Measurements from ENCODE around the gene AURKAIP1. TPM values are rescaled to one million over a fixed set of nuclear protein-coding genes. Genes with fewer than 3 reads are reported as not detected.
"Not testable (repeated sequence)": the region's sequence is repeated elsewhere in the genome, so short reads cannot be mapped to it uniquely, and the experiment has no call there.

Gene AURKAIP1
- total and polyA plus RNA-seq, 9 donors = 6.0 to 94.0 (median 73.2) TPM

DNA sequence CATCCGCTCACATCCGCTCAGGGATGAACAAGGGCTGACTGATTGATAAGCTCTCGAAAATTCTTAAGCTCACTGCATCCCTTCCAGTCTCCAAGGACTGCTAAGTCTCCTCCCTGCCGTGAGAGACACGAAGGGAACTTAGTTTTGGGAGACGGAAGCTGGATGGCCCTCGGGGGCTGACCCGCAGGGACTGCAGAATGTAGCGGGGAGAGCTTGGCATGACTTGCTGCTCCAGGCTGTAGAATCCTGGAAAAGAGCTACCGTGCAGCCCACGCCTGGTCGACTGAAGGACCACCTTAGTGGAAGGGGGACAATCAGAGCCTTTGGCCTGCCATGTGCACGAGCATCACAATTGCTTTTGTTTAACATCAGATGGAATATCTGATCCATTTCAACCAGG, 40.7 kb upstream of the AURKAIP1 start:
- H3K36me3 ChIP-seq = no peaks in the 10 kb centered on the region
- no peak for DNase-seq
- H3K4me3 ChIP-seq = no peak overlapping the region
- 76 to 79% (median 77%) methylated on average over 13 of the region's 13 CpGs for WGBS, 3 donors
- no peaks in the 10 kb centered on the region for H3K27me3 ChIP-seq
- H3K9me3 ChIP-seq = no peaks in the 10 kb centered on the region
- intact Hi-C loops (cut with DNase I) = no loop called here
- H3K4me1 ChIP-seq (ENCODE audit: insufficient read depth) = peaks cover 9% of the 10 kb centered on the region
- TF ChIP-seq, protein P1, sequence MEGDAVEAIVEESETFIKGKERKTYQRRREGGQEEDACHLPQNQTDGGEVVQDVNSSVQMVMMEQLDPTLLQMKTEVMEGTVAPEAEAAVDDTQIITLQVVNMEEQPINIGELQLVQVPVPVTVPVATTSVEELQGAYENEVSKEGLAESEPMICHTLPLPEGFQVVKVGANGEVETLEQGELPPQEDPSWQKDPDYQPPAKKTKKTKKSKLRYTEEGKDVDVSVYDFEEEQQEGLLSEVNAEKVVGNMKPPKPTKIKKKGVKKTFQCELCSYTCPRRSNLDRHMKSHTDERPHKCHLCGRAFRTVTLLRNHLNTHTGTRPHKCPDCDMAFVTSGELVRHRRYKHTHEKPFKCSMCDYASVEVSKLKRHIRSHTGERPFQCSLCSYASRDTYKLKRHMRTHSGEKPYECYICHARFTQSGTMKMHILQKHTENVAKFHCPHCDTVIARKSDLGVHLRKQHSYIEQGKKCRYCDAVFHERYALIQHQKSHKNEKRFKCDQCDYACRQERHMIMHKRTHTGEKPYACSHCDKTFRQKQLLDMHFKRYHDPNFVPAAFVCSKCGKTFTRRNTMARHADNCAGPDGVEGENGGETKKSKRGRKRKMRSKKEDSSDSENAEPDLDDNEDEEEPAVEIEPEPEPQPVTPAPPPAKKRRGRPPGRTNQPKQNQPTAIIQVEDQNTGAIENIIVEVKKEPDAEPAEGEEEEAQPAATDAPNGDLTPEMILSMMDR (IDR thresholded peaks at IDR 0.05) = no peak
- TF ChIP-seq EP300 (IDR thresholded peaks at IDR 0.05) (no peak), POLR2A (IDR thresholded peaks at IDR 0.05) (no peak)
- no peak overlapping the region for H3K27ac ChIP-seq

DNA sequence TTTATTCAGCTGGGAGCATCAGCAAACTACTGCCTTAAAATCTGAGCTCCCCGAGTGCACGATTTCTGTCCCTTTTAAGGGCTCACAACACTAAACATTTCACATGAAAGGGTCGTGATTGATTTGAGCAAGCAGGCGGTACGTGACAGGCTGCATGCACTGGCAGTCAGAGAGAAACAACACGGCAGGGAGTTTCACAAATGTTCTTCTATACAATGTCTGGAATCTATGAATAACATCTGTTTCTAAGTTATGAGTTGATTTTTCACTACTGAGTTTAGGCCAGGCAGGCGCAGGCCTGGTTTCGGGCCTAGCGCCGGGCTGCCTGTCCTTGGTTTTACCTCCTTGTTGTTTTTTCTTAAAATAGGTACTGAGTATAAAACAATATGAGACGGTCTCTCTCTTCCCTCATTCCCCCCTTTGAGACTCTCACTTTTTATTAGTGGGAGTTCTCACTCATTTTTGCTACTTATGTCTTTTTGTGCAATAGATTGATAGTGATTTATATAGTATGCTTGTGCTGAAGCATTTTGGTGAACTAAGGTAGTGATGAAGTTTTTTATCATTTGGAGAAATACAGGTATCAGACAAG, 37.4 kb upstream of the AURKAIP1 start:
- DNase-seq; H3K4me1 ChIP-seq (ENCODE audit: insufficient read depth); H3K27me3 ChIP-seq; intact Hi-C loops (cut with DNase I); H3K4me3 ChIP-seq; H3K36me3 ChIP-seq; H3K27ac ChIP-seq; H3K9me3 ChIP-seq: not testable (repeated sequence)
- WGBS, 3 donors = 94 to 97% (median 96%) methylated on average over 11 of the region's 11 CpGs

DNA sequence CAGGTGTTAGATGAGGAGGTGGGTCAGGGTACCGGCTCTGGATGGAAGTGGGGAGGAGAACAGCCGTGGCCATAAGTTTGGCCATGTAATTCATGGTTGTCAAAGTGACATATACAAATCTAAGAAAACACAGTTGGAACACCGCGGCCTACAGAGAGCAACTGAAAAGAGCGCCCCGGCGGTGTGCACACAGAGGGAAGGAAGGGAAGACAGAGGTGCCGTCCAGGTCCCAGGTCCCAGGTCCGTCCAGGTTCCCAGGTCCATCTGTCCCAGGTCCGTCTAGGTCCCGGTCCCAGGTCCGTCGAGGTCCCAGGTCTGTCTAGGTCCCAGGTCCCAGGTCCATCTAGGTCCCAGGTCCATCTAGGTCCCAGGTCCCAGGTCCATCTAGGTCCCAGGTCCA, 36.6 kb upstream of the AURKAIP1 start:
- DNase-seq = no peak
- Histone ChIP-seq H3K36me3 (no peaks in the 10 kb centered on the region), H3K9me3 (no peaks in the 10 kb centered on the region), H3K4me3 (no peak overlapping the region), H3K27ac (no peak overlapping the region), H3K27me3 (no peaks in the 10 kb centered on the region), H3K4me1 (ENCODE audit: insufficient read depth) (peaks cover 5% of the 10 kb centered on the region)
- intact Hi-C loops (cut with DNase I) = no loop called here
- TF ChIP-seq EP300 (IDR thresholded peaks at IDR 0.05) = no peak
- TF ChIP-seq, protein P1 (IDR thresholded peaks at IDR 0.05) = no peak
- no peak for TF ChIP-seq POLR2A (IDR thresholded peaks at IDR 0.05)
- 88 to 91% (median 90%) methylated on average over 13 of the region's 13 CpGs for WGBS, 3 donors

DNA sequence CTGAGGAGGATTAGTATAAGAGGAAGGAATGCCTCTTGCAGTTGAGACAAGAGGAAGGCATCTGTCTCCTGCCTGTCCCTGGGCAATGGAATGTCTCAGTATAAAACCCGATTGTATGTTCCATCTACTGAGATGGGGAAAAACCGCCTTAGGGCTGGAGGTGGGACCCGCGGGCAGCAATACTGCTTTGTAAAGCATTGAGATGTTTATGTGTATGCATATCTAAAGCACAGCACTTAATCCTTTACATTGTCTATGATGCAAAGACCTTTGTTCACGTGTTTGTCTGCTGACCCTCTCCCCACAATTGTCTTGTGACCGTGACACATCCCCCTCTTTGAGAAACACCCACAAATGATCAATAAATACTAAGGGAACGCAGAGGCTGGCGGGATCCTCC, 35.2 kb upstream of the AURKAIP1 start:
- H3K36me3 ChIP-seq; H3K9me3 ChIP-seq; DNase-seq; H3K27ac ChIP-seq; intact Hi-C loops (cut with DNase I); H3K27me3 ChIP-seq; H3K4me3 ChIP-seq: not testable (repeated sequence)
- 56 to 62% (median 61%) methylated on average over 8 of the region's 8 CpGs for WGBS, 3 donors
- H3K4me1 ChIP-seq (ENCODE audit: insufficient read depth) = peaks cover 11% of the 10 kb centered on the region

DNA sequence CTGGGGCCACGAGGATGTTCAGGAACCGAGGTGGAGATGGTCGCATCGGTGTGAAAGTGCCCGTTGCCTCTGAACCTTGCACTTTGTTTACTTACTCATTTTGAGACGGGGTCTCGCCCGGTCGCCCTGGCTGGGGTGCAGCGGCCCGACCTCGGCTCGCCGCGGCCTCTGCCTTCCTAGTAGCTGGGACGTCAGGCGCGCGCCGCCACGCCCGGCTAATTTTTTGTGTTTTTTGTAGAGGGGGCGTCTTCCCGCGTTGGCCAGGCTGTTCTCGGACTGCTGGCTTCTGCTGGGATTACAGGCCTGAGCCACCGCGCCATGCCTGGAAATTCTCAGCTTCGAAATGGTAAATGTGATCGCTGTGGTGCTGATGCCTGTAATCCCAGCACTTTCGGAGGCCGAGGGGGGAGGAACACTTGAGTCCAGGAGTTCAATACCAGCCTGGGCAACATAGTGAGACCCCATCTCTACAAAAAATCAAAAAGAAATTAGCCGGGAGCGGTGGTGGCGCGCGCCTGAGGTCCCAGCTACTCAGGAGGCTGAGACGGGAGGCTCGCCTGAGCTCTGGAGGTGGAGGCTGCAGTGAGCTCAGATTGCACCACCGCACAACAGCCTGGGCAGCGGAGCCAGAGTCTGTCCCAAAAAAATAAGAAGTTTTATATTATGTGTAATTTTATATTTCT, 32.8 kb upstream of the AURKAIP1 start:
- WGBS, 3 donors = 8 to 12% (median 8%) methylated on average over 39 to 41 of the region's 41 CpGs
- TF ChIP-seq EP300 (IDR thresholded peaks at IDR 0.05) = no peak
- TF ChIP-seq, protein P1 (IDR thresholded peaks at IDR 0.05) = peak in 1 of 3 donors; percentile 15
- Histone ChIP-seq H3K4me3 (peak overlapping the region; percentile 93), H3K4me1 (ENCODE audit: insufficient read depth) (peaks cover 11% of the 10 kb centered on the region), H3K36me3 (no peaks in the 10 kb centered on the region), H3K27me3 (no peaks in the 10 kb centered on the region), H3K9me3 (no peaks in the 10 kb centered on the region), H3K27ac (peak overlapping the region; percentile 31 to 77)
- no peak for DNase-seq
- intact Hi-C loops (cut with DNase I) = no loop called here

All from ovary (tissue), 9 donors.